Measurements from ENCODE around the gene ANXA10.

The ANXA10 gene

DNA sequence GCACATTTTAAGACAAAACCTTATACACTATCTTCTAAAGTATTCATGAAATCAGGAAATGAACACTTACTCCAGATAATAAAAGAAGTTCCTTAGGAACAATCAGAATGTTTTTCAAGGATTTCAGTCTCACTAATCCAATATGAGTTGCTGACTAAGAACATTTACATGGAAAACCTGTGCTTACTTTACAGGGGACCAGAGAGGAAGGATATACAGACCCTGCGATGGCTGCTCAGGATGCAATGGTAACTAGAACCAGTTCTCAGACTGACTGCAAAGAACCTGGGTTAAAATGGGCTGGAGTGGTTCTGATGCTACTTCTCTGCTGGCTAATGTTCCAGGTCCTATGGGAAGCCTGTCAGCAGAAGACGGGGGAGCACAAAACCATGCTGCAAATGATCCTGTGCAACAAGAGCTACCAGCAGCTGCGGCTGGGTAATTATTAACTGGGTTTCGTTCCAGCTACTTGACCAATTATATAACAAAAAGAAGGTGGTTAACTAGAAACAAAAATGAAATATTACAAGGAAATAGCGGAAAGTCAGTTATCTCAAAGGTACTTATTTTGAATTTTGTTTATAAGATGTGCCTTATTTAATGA, 85.3 kb downstream of the ANXA10 start:
- TF ChIP-seq, protein P1, sequence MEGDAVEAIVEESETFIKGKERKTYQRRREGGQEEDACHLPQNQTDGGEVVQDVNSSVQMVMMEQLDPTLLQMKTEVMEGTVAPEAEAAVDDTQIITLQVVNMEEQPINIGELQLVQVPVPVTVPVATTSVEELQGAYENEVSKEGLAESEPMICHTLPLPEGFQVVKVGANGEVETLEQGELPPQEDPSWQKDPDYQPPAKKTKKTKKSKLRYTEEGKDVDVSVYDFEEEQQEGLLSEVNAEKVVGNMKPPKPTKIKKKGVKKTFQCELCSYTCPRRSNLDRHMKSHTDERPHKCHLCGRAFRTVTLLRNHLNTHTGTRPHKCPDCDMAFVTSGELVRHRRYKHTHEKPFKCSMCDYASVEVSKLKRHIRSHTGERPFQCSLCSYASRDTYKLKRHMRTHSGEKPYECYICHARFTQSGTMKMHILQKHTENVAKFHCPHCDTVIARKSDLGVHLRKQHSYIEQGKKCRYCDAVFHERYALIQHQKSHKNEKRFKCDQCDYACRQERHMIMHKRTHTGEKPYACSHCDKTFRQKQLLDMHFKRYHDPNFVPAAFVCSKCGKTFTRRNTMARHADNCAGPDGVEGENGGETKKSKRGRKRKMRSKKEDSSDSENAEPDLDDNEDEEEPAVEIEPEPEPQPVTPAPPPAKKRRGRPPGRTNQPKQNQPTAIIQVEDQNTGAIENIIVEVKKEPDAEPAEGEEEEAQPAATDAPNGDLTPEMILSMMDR (IDR thresholded peaks at IDR 0.05; ENCODE audit: borderline replicate concordance, insufficient read depth, low read depth, low read length): no peak
- no peak overlapping the region for H3K4me3 ChIP-seq (ENCODE audit: low read depth, low read length)

- TF ChIP-seq, protein P1 (IDR thresholded peaks at IDR 0.05; ENCODE audit: borderline replicate concordance, insufficient read depth, low read depth, low read length): peak; percentile 3; the same call in 1 of the 2 replicates
- H3K4me3 ChIP-seq (ENCODE audit: low read depth, low read length): no peak overlapping the region
Observed at GRCh38 chr4:168183717-168184571, 91.6 kb downstream of the ANXA10 start.

- TF ChIP-seq, protein P1 (IDR thresholded peaks at IDR 0.05; ENCODE audit: borderline replicate concordance, insufficient read depth, low read depth, low read length): no peak
Observed at GRCh38 chr4:168188754-168189153, 96.4 kb downstream of the ANXA10 start.

DNA sequence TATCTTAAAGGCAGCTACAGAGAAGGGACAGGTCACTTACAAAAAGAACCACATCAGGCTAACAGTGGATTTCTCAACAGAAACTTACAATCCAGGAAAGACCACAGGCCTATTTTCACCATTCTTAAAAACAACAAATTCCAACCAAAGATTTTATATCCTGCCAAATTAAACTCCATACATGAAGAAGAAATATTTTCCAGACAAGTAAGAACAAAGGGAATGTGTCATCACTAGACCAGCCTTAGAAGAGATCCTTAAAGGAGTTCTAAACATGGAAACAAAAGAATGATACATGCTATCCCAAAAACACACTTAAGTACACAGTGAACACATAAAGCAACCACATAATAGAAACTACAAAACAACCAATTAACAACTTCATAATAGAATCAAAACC, 105.6 kb downstream of the ANXA10 start:
- TF ChIP-seq, protein P1 (IDR thresholded peaks at IDR 0.05; ENCODE audit: borderline replicate concordance, insufficient read depth, low read depth, low read length): no peak
- no peak overlapping the region for H3K4me3 ChIP-seq (ENCODE audit: low read depth, low read length)

More at GRCh38 chr4:168188754-168189153, 96.4 kb downstream of the ANXA10 start:
- H3K4me3 ChIP-seq (ENCODE audit: low read depth, low read length): no peak overlapping the region

DNA sequence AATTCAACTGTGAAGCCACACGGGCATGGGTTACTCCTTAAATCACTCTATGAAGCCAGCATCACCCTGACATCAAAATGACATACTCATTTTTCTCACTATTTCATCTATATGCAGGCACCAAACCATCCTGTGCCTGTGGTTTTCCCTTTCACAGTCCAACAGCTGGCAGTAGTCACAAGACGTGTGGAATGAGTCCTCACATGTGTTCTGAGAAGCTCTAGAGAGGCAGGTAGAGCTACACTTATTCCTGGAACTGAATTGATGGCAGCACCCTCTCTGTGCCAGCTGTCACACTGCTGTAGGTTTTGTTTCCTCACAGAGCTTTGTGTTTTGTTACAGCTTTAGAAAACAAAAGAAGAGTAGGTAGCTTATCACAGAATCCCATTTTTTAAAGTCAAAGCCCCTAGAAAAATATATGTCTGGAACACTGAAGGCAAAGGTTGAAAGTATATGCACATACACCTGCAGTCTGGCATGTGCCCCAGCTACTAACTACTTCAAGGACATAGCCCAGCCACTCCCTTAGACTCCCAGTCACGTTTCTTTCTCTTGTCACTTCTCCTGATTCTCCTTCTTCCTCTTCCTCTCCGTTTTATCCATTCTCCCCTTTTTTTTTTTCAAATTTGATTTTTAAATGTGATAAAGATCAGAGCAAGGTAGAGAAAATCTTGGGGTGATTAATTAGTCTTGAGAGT, 107.1 kb downstream of the ANXA10 start:
- TF ChIP-seq, protein P1 (IDR thresholded peaks at IDR 0.05; ENCODE audit: borderline replicate concordance, insufficient read depth, low read depth, low read length): no peak

DNA sequence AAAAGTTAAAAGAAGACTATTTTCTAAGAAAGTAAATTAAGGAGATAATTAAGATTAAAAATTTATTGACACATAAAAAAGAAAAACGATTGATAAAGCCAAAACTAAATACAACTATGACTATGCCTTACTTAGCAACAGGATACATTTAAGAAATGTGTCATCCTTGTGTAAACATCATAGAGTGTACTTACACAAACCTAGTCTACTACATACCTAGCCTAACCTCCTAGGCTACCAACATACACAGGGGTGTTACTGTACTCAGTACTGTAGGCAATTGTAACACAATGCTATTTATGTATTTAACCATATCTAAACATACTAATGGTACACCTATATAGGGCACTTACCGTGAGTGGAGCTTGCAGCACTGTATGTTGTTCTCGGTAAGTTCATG, 108.3 kb downstream of the ANXA10 start:
- TF ChIP-seq, protein P1 (IDR thresholded peaks at IDR 0.05; ENCODE audit: borderline replicate concordance, insufficient read depth, low read depth, low read length): no peak
- no peak overlapping the region for H3K4me3 ChIP-seq (ENCODE audit: low read depth, low read length)

More for the DNA sequence above, 107.1 kb downstream of the ANXA10 start:
- no peak overlapping the region for H3K4me3 ChIP-seq (ENCODE audit: low read depth, low read length)

All from GM12875 (cell line).